ENCODE results near the gene CEP89.
"Not testable (repeated sequence)": the region's sequence is repeated elsewhere in the genome, so short reads cannot be mapped to it uniquely, and the experiment has no call there.

- TF ChIP-seq, protein P1, sequence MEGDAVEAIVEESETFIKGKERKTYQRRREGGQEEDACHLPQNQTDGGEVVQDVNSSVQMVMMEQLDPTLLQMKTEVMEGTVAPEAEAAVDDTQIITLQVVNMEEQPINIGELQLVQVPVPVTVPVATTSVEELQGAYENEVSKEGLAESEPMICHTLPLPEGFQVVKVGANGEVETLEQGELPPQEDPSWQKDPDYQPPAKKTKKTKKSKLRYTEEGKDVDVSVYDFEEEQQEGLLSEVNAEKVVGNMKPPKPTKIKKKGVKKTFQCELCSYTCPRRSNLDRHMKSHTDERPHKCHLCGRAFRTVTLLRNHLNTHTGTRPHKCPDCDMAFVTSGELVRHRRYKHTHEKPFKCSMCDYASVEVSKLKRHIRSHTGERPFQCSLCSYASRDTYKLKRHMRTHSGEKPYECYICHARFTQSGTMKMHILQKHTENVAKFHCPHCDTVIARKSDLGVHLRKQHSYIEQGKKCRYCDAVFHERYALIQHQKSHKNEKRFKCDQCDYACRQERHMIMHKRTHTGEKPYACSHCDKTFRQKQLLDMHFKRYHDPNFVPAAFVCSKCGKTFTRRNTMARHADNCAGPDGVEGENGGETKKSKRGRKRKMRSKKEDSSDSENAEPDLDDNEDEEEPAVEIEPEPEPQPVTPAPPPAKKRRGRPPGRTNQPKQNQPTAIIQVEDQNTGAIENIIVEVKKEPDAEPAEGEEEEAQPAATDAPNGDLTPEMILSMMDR (IDR thresholded peaks at IDR 0.05 in 8 of 11, conservative IDR thresholded peaks at IDR 0.05 in 3 of 11) = not testable (repeated sequence)
- not testable (repeated sequence) for TF ChIP-seq POLR2A (IDR thresholded peaks at IDR 0.05)
These were observed 138.9 kb downstream of the CEP89 start for GRCh38 chr19:32832825-32833224.
